Measurements from ENCODE around the gene PDIA5. TPM values are rescaled to one million over a fixed set of nuclear protein-coding genes. Genes with fewer than 3 reads are reported as not detected.
A peak's percentile ranks its signal among the peaks of the same experiment; 100 is the strongest.

Gene PDIA5
- total RNA-seq, 1 donor from 2014 or later, result 33.6 TPM

GRCh38 chr3:123169492-123169929 lies 102.7 kb downstream of the PDIA5 start:
- intact Hi-C loops (cut with DNase I), result no loop called here
- DNase-seq (no peak), ATAC-seq (peak; percentile 24)
- Histone ChIP-seq H3K36me3 (peaks cover 4% of the 10 kb centered on the region), H3K4me1 (no peaks in the 10 kb centered on the region), H3K27ac (no peak overlapping the region), H3K4me3 (no peak overlapping the region), H3K27me3 (no peaks in the 10 kb centered on the region), H3K9me3 (no peaks in the 10 kb centered on the region)
- TF ChIP-seq CTCF (IDR thresholded peaks at IDR 0.05), result no peak

- Histone ChIP-seq H3K9me3 (no peaks in the 10 kb centered on the region), H3K36me3 (no peaks in the 10 kb centered on the region), H3K4me3 (no peak overlapping the region), H3K4me1 (no peaks in the 10 kb centered on the region), H3K27ac (no peak overlapping the region), H3K27me3 (no peaks in the 10 kb centered on the region)
- no peak for DNase-seq
- no peak for ATAC-seq
- TF ChIP-seq CTCF (IDR thresholded peaks at IDR 0.05), result no peak
- intact Hi-C loops (cut with DNase I), result no loop called here
Observed at GRCh38 chr3:123169930-123170329, 103.1 kb downstream of the PDIA5 start.

GRCh38 chr3:123180791-123181190 lies 114.0 kb downstream of the PDIA5 start:
- H3K4me1 ChIP-seq, result no peaks in the 10 kb centered on the region
- ATAC-seq (no peak), DNase-seq (no peak)
- no peaks in the 10 kb centered on the region for H3K36me3 ChIP-seq
- TF ChIP-seq CTCF (IDR thresholded peaks at IDR 0.05), result no peak
- intact Hi-C loops (cut with DNase I), result no loop called here
- H3K27me3 ChIP-seq, result no peaks in the 10 kb centered on the region
- no peaks in the 10 kb centered on the region for H3K9me3 ChIP-seq
- no peak overlapping the region for H3K27ac ChIP-seq
- H3K4me3 ChIP-seq, result no peak overlapping the region

- Histone ChIP-seq H3K36me3 (no peaks in the 10 kb centered on the region), H3K27ac (no peak overlapping the region), H3K4me1 (no peaks in the 10 kb centered on the region), H3K27me3 (no peaks in the 10 kb centered on the region), H3K4me3 (no peak overlapping the region), H3K9me3 (no peaks in the 10 kb centered on the region)
- DNase-seq, result no peak
- TF ChIP-seq CTCF (IDR thresholded peaks at IDR 0.05), result no peak
- intact Hi-C loops (cut with DNase I), result no loop called here
- ATAC-seq, result no peak
Observed at GRCh38 chr3:123186695-123187094, 119.9 kb downstream of the PDIA5 start.

- Histone ChIP-seq H3K4me1 (no peaks in the 10 kb centered on the region), H3K4me3 (no peak overlapping the region), H3K9me3 (no peaks in the 10 kb centered on the region), H3K27ac (no peak overlapping the region), H3K36me3 (no peaks in the 10 kb centered on the region), H3K27me3 (no peaks in the 10 kb centered on the region)
- intact Hi-C loops (cut with DNase I), result no loop called here
- ATAC-seq (no peak), DNase-seq (no peak)
- no peak for TF ChIP-seq CTCF (IDR thresholded peaks at IDR 0.05)
Observed at GRCh38 chr3:123188058-123188457, 121.2 kb downstream of the PDIA5 start.

- DNase-seq (no peak), ATAC-seq (no peak)
- Histone ChIP-seq H3K27ac (no peak overlapping the region), H3K27me3 (no peaks in the 10 kb centered on the region), H3K9me3 (no peaks in the 10 kb centered on the region), H3K36me3 (no peaks in the 10 kb centered on the region), H3K4me3 (no peak overlapping the region), H3K4me1 (no peaks in the 10 kb centered on the region)
- TF ChIP-seq CTCF (IDR thresholded peaks at IDR 0.05), result no peak
- intact Hi-C loops (cut with DNase I), result no loop called here
Observed at GRCh38 chr3:123193448-123194101, 126.8 kb downstream of the PDIA5 start.

Measured in upper lobe of right lung (tissue), 1 donor.